Cardiac muscle cell (in vitro differentiated cells and primary cell): Measurements from ENCODE around the gene AGBL3. TPM values are rescaled to one million over a fixed set of nuclear protein-coding genes. Genes with fewer than 3 reads are reported as not detected.

ENCODE experiments used
- DNase-seq, 2 donors: peaks; one replicate each; pipeline versions ENCODE4 v3.0.0 to v3.0.0-alpha.2; 2010 to 2017; ENCODE audit warnings: low read depth in 1 of 2, low spot score in 1 of 2
- H3K27ac ChIP-seq: fragments of 200-600 bp; sonication (generic); 2 replicates; pipeline ENCODE4 v1.5.1; 2016
- H3K27me3 ChIP-seq: fragments of 200-600 bp; sonication (generic); 2 replicates; pipeline ENCODE4 v1.6.0; 2016; ENCODE audit warnings: control low read depth
- H3K36me3 ChIP-seq: fragments of 200-600 bp; sonication (generic); 2 replicates; pipeline ENCODE4 v1.5.1; 2016; ENCODE audit warnings: control low read depth
- H3K4me1 ChIP-seq: fragments of 200-600 bp; sonication (generic); 2 replicates; pipeline ENCODE4 v1.8.1; 2017; ENCODE audit warnings: low read depth, mild to moderate bottlenecking, mixed run types
- H3K4me3 ChIP-seq: fragments of 200-600 bp; sonication (generic); 2 replicates; pipeline ENCODE4 v1.5.1; 2016; ENCODE audit warnings: mild to moderate bottlenecking
- H3K9me3 ChIP-seq: fragments of 200-600 bp; sonication (generic); 2 replicates; pipeline ENCODE4 v1.5.1; 2017; ENCODE audit warnings: low read depth, mild to moderate bottlenecking, control low read depth
- CTCF ChIP-seq: IDR thresholded peaks from 2 replicates; pipeline ENCODE4 v1.5.1; 2012; ENCODE audit warnings: low read depth, mild to moderate bottlenecking, low read length
- polyA plus RNA-seq: library from polyadenylated mRNA; unstranded; fragments of >200 nt; fragmentation: Nextera tagmentation; extraction: Ambion mirVana; gene quantifications from 2 replicates; pipeline ENCODE4 v1.2.1, GENCODE V29; 2016
- total RNA-seq: library from RNA; depleted of rRNA; stranded (reverse); fragments of >200 nt; gene quantifications from 2 replicates; pipeline ENCODE4 v1.2.3, GENCODE V29; 2016

The AGBL3 gene
- total and polyA plus RNA-seq, 2 experiments from 2014 or later = 1.7 to 3.8 TPM

- TF ChIP-seq CTCF = no peak
- Histone ChIP-seq H3K9me3 (no peaks in the 10 kb centered on the region), H3K4me3 (no peak overlapping the region), H3K27ac (no peak overlapping the region), H3K27me3 (no peaks in the 10 kb centered on the region), H3K4me1 (peaks cover 20% of the 10 kb centered on the region), H3K36me3 (peaks cover 12% of the 10 kb centered on the region)
- DNase-seq = peak in 1 of 2 donors; percentile 81
Measured at GRCh38 chr7:134941185-134941900, 45.0 kb upstream of the AGBL3 start.

GRCh38 chr7:134941952-134942351 is 44.4 kb upstream of the AGBL3 start:
- no peak for TF ChIP-seq CTCF
- Histone ChIP-seq H3K36me3 (peaks cover 12% of the 10 kb centered on the region), H3K27ac (no peak overlapping the region), H3K4me3 (no peak overlapping the region), H3K9me3 (no peaks in the 10 kb centered on the region), H3K4me1 (peaks cover 17% of the 10 kb centered on the region), H3K27me3 (no peaks in the 10 kb centered on the region)
- no peak for DNase-seq

- Histone ChIP-seq H3K4me1 (peaks cover 8% of the 10 kb centered on the region), H3K4me3 (no peak overlapping the region), H3K36me3 (peaks cover 17% of the 10 kb centered on the region), H3K9me3 (no peaks in the 10 kb centered on the region), H3K27me3 (no peaks in the 10 kb centered on the region), H3K27ac (no peak overlapping the region)
- no peak for DNase-seq
- no peak for TF ChIP-seq CTCF
Measured at GRCh38 chr7:134942690-134943466, 43.4 kb upstream of the AGBL3 start.

GRCh38 chr7:134943785-134944400 is 42.4 kb upstream of the AGBL3 start:
- peaks cover 20% of the 10 kb centered on the region for H3K36me3 ChIP-seq
- DNase-seq = peak; percentile 8 to 49
- peaks cover 6% of the 10 kb centered on the region for H3K4me1 ChIP-seq
- no peak overlapping the region for H3K4me3 ChIP-seq
- no peaks in the 10 kb centered on the region for H3K27me3 ChIP-seq
- H3K9me3 ChIP-seq = no peaks in the 10 kb centered on the region
- TF ChIP-seq CTCF = peak; percentile 27
- H3K27ac ChIP-seq = no peak overlapping the region

- Histone ChIP-seq H3K9me3 (no peaks in the 10 kb centered on the region), H3K4me3 (no peak overlapping the region), H3K27ac (no peak overlapping the region), H3K27me3 (no peaks in the 10 kb centered on the region), H3K36me3 (peaks cover 30% of the 10 kb centered on the region), H3K4me1 (peaks cover 6% of the 10 kb centered on the region)
- no peak for DNase-seq
- TF ChIP-seq CTCF = no peak
Measured at GRCh38 chr7:134945691-134946090, 40.6 kb upstream of the AGBL3 start.
